Measurements from ENCODE around the gene SOAT2.

Gene SOAT2

DNA sequence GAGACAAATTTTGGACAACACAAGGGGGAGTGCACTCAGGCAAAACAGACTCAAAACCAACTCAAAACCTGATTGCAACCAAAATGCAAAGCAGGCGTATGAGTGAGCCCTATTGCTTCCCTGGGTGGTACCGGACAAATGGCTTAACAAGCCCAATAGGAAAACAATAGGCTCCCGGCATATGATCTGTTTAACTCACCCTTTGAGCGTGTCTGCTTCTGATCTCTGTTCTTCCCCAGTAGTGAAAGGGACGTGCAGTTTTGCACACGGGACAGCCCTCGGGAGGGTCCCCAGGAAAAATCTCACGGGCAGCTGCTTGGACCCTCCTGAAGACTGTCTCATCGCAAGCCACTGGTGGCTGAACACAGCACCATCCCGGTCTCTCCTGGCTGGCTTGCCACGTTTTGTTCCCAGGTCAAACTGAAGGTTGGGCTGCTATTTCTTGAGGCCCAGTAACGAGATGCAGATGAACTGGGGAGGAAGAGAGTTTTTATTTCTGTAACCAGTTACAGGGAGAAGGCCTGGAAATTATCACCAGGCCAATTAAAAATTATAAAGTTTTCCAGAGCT lies 9.9 kb downstream of the SOAT2 start:
- DNase-seq (ENCODE audit: extremely low read depth, low read depth), result no peak
- H3K4me3 ChIP-seq (replicated peaks; ENCODE audit: low read depth, low read length), result no peak overlapping the region
- TF ChIP-seq, protein P1, sequence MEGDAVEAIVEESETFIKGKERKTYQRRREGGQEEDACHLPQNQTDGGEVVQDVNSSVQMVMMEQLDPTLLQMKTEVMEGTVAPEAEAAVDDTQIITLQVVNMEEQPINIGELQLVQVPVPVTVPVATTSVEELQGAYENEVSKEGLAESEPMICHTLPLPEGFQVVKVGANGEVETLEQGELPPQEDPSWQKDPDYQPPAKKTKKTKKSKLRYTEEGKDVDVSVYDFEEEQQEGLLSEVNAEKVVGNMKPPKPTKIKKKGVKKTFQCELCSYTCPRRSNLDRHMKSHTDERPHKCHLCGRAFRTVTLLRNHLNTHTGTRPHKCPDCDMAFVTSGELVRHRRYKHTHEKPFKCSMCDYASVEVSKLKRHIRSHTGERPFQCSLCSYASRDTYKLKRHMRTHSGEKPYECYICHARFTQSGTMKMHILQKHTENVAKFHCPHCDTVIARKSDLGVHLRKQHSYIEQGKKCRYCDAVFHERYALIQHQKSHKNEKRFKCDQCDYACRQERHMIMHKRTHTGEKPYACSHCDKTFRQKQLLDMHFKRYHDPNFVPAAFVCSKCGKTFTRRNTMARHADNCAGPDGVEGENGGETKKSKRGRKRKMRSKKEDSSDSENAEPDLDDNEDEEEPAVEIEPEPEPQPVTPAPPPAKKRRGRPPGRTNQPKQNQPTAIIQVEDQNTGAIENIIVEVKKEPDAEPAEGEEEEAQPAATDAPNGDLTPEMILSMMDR (IDR thresholded peaks at IDR 0.05; ENCODE audit: low read depth, low read length, missing control alignments), result no peak

DNA sequence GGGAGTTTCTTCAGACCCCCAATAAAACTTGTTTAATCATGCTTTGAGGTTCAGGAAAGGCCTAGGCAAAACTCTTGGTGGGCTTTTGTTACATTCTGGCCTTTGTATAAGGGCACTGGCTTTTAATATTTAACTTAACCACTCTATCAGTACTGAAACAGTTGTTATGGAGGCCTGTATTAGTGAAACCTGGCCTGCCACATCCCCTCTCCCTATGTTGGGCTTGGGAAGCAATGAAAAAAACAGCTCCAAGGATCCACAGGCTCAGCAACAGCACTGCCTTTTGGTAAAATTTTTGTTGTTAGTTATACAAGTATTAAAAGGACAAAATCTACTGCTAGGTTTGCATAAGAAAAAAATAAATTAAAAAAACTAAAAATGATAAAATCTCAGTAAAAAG lies 10.7 kb downstream of the SOAT2 start:
- TF ChIP-seq, protein P1 (IDR thresholded peaks at IDR 0.05; ENCODE audit: low read depth, low read length, missing control alignments), result no peak
- no peak for DNase-seq (ENCODE audit: extremely low read depth, low read depth)
- no peak overlapping the region for H3K4me3 ChIP-seq (replicated peaks; ENCODE audit: low read depth, low read length)

DNA sequence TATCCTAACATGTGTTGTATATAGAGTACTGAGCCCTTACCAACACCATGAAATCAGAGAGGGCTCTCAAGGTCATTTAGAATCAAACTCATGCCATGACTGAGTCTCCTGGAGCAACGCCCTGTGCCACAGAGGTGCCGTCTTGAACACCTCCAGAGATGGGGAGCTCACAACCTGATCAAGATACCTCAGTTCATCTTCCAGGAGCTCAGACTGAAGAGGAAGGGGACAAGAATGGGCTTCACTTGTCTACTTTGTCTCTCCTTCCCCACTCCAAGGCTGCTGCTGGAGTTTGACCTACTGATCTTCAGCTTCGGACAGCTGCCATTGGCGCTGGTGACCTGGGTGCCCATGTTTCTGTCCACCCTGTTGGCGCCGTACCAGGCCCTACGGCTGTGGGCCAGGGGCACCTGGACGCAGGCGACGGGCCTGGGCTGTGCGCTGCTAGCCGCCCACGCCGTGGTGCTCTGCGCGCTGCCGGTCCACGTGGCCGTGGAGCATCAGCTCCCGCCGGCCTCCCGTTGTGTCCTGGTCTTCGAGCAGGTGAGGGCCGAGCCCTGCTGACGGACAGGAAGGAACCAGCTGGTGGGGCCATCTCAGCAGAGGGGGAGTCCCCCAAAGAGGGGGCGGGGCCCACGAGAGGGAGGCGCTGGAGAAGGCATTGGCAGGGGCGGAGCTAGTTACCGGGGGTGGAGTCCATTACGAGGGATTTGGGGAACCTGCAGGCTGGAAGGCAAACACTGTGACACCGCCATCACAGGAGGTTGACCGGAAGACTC lies 12.0 kb downstream of the SOAT2 start:
- no peak for DNase-seq (ENCODE audit: extremely low read depth, low read depth)
- TF ChIP-seq, protein P1 (IDR thresholded peaks at IDR 0.05; ENCODE audit: low read depth, low read length, missing control alignments), result no peak
- no peak overlapping the region for H3K4me3 ChIP-seq (replicated peaks; ENCODE audit: low read depth, low read length)

DNA sequence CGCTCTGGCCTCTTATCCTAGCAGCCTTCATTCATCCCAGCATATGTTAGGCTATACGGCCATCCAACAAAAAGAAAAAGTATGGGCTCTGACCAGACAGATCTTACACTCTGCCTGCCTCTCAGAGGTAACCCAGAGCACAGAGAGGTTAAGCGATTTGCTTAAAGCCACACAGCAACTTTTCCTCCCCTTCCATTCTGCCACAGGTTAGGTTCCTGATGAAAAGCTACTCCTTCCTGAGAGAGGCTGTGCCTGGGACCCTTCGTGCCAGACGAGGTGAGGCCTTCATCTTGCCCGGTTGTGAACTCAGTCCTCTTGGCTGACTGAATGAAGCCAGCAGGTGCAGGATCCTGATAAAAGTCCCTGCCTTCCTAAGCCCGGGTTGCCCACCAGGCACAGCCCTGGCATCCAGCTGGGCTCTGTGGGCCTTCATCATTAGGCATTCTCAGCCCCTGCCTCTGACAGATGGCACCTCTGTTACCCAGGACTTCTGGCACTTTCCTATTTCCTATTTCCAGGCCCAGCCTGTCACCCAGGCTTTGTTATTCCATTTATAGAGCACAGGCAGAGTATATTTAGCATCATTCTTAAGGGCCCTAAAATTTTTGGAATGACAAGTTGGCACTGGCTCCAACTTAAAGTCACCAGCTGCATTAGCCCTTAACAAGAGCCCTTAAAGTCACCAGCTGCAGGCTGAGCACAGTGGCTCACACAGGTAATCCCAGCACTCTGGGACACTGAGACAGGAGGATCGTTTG lies 12.8 kb downstream of the SOAT2 start:
- DNase-seq (ENCODE audit: extremely low read depth, low read depth), result no peak
- TF ChIP-seq, protein P1 (IDR thresholded peaks at IDR 0.05; ENCODE audit: low read depth, low read length, missing control alignments), result no peak
- no peak overlapping the region for H3K4me3 ChIP-seq (replicated peaks; ENCODE audit: low read depth, low read length)

DNA sequence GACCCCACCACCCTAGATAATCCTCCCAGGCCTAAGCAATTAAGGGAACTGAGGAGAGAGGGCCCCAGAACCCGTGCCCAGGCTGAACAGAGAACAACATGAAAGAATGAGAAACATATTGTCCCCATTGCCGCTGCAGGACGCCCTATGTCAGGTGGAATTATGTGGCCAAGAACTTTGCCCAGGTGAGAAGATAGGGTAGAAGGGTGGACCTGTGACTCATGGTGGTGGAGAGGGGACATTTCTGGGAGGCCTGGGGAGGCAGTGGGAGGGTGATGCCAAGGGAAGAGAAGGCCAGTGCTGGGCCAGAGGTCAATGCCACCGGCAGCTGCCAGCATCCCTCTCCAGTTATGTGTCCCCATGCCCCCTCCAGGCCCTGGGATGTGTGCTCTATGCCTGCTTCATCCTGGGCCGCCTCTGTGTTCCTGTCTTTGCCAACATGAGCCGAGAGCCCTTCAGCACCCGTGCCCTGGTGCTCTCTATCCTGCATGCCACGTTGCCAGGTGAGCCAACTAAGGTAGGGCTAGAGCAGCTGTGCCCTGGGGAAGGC lies 15.5 kb downstream of the SOAT2 start:
- DNase-seq (ENCODE audit: extremely low read depth, low read depth), result no peak
- no peak overlapping the region for H3K4me3 ChIP-seq (replicated peaks; ENCODE audit: low read depth, low read length)
- TF ChIP-seq, protein P1 (IDR thresholded peaks at IDR 0.05; ENCODE audit: low read depth, low read length, missing control alignments), result no peak

DNA sequence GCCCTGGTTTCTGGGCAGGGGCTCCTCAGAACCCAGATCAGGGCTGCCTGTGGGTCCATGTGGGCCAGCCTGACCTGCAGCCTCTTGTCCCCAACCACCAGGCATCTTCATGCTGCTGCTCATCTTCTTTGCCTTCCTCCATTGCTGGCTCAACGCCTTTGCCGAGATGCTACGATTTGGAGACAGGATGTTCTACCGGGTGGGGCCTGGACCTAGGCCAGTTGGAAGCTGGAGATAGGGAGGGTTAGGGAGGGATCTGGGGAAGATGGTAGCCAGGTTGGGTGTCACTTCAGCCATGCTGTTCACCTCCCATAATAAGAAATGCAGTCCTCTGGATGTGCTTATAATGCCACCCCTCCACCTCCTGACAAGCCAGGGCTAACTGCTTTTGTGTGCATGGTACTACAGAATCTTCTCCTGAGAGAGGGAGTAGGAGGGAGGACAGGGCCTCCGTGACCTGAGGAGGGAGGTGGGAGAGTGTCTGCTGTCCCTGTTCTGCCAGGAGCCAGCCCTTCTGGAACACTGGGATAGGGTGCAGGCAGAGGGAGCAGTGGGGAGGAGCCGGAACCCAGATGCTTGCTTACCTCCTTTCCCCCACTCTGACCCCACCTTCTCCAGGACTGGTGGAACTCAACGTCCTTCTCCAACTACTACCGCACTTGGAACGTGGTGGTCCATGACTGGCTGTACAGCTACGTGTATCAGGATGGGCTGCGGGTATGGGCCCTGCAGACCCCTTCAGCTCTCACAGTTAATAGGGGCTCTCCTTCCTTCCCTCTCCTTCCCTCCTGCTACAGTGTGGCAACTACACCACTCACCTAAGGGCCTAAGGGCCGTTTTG lies 17.6 kb downstream of the SOAT2 start:
- no peak overlapping the region for H3K4me3 ChIP-seq (replicated peaks; ENCODE audit: low read depth, low read length)
- no peak for DNase-seq (ENCODE audit: extremely low read depth, low read depth)
- TF ChIP-seq, protein P1 (IDR thresholded peaks at IDR 0.05; ENCODE audit: low read depth, low read length, missing control alignments), result no peak

All from HFF-Myc (cell line).